SU-DHL-6 (cell line): ENCODE measurements around the gene HEBP1.

ENCODE experiments used
- H2AFZ ChIP-seq: fragments of 200-600 bp; sonication (generic); 2 replicates; pipeline ENCODE4 v1.6.1; 2014; ENCODE audit warnings: low read depth, mild to moderate bottlenecking, moderate library complexity, mixed read lengths, antibody characterized with exemption, low read length; ENCODE audit not compliant: severe bottlenecking
- H3F3A ChIP-seq: fragments of 200-600 bp; shearing (Covaris generic); 2 replicates; pipeline ENCODE4 v1.6.0; 2016; ENCODE audit warnings: antibody characterized with exemption, mild to moderate bottlenecking; ENCODE audit not compliant: insufficient read depth
- H3K27ac ChIP-seq: fragments of 200-600 bp; sonication (generic); 2 replicates; pipeline ENCODE4 v1.5.1; 2016; ENCODE audit warnings: low read depth, mild to moderate bottlenecking, low read length, moderate library complexity, mixed read lengths
- H3K27me3 ChIP-seq: fragments of 200-600 bp; sonication (generic), shearing (Covaris generic); 2 replicates; pipeline ENCODE4 v1.6.0; 2014; ENCODE audit warnings: mild to moderate bottlenecking, low read length
- H3K36me3 ChIP-seq: fragments of 200-600 bp; sonication (generic); 2 replicates; pipeline ENCODE4 v1.6.1; 2014; ENCODE audit warnings: mild to moderate bottlenecking, low read length, mixed read lengths
- H3K4me2 ChIP-seq: fragments of 300-600, 200-600 bp; shearing (Covaris generic), sonication (generic); 2 replicates; pipeline ENCODE4 v1.6.0; 2014; ENCODE audit warnings: low read length, low read depth, mild to moderate bottlenecking; ENCODE audit not compliant: poor library complexity, severe bottlenecking
- H3K4me3 ChIP-seq: fragments of 200-600 bp; sonication (generic); 2 replicates; pipeline ENCODE4 v1.5.1; 2014; ENCODE audit warnings: antibody characterized with exemption, low read length, mild to moderate bottlenecking, mixed read lengths; ENCODE audit not compliant: insufficient read depth, poor library complexity, severe bottlenecking
- H3K79me2 ChIP-seq: fragments of 200-600 bp; sonication (generic); 2 replicates; pipeline ENCODE4 v1.6.1; 2014; ENCODE audit warnings: mild to moderate bottlenecking, low read length, moderate library complexity; ENCODE audit not compliant: insufficient read depth
- H3K9ac ChIP-seq: fragments of 200-600 bp; sonication (generic); 2 replicates; pipeline ENCODE4 v1.7.0; 2014; ENCODE audit warnings: mild to moderate bottlenecking, low read length
- H3K9me2 ChIP-seq: fragments of 200-600 bp; sonication (generic); replicated peaks from 2 replicates; pipeline ENCODE4 v1.6.1; 2014; ENCODE audit warnings: low read length; ENCODE audit not compliant: insufficient read depth
- H3K9me3 ChIP-seq: fragments of 200-600 bp; sonication (generic); 2 replicates; pipeline ENCODE4 v1.6.1; 2014; ENCODE audit warnings: low read length, mixed read lengths; ENCODE audit not compliant: insufficient read depth
- H4K20me1 ChIP-seq: fragments of 200-600 bp; sonication (generic); 2 replicates; pipeline ENCODE4 v1.6.1; 2014; ENCODE audit warnings: low read depth, mild to moderate bottlenecking, antibody characterized with exemption, low read length, moderate library complexity, mixed read lengths
- CTCF ChIP-seq: fragments of 200-600 bp; sonication (generic); IDR thresholded peaks from one replicate; pipeline ENCODE4 v1.5.1; 2017; ENCODE audit warnings: antibody characterized with exemption, mild to moderate bottlenecking, low read length, moderate library complexity; ENCODE audit not compliant: insufficient read depth, poor library complexity, severe bottlenecking
- EZH2phosphoT487 ChIP-seq: fragments of 200-600 bp; sonication (generic), shearing (Covaris generic); conservative IDR thresholded peaks from 2 replicates; pipeline ENCODE4 v1.6.1; 2018; ENCODE audit warnings: mild to moderate bottlenecking, antibody characterized with exemption, low read length, moderate library complexity, mixed read lengths

HEBP1 gene

GRCh38 chr12:12952036-12952435 lies 48.0 kb downstream of the HEBP1 start, which contains the start of gene GPRC5D:
Gene GPRC5D (minus strand): TSS chr12:12952170. CDS start chr12:12950384, 1,786 bp downstream.
- Histone ChIP-seq H3K9ac (no peak within 1 kb of the TSS), H3K79me2 (no peaks in the 10 kb centered on the region), H3K27me3 (no peaks in the 10 kb centered on the region), H2AFZ (no peak within 1 kb of the TSS), H3K36me3 (no peaks in the 10 kb centered on the region), H3K4me3 (no peak within 1 kb of the TSS), H3K9me2 (no peaks in the 10 kb centered on the region), H3F3A (no peaks in the 10 kb centered on the region), H4K20me1 (no peaks in the 10 kb centered on the region), H3K4me2 (no peak within 1 kb of the TSS), H3K9me3 (no peaks in the 10 kb centered on the region), H3K27ac (no peak within 1 kb of the TSS)
- TF ChIP-seq CTCF (no peak), EZH2phosphoT487 (no peak)

- H3K27ac ChIP-seq, result no peak overlapping the region
- H3K4me3 ChIP-seq, result no peak overlapping the region
- H2AFZ ChIP-seq, result no peak overlapping the region
- no peaks in the 10 kb centered on the region for H4K20me1 ChIP-seq
- H3K79me2 ChIP-seq, result no peaks in the 10 kb centered on the region
- no peaks in the 10 kb centered on the region for H3K9me2 ChIP-seq
- no peak overlapping the region for H3K9ac ChIP-seq
- TF ChIP-seq EZH2phosphoT487, result no peak
- H3K27me3 ChIP-seq, result no peaks in the 10 kb centered on the region
- H3K9me3 ChIP-seq, result no peaks in the 10 kb centered on the region
- no peaks in the 10 kb centered on the region for H3F3A ChIP-seq
- no peak overlapping the region for H3K4me2 ChIP-seq
- no peaks in the 10 kb centered on the region for H3K36me3 ChIP-seq
Measured at GRCh38 chr12:12951504-12951903, 48.6 kb downstream of the HEBP1 start.

GRCh38 chr12:12947902-12948301 lies 52.2 kb downstream of the HEBP1 start:
- Histone ChIP-seq H3K9me3 (no peaks in the 10 kb centered on the region), H3K9ac (no peak overlapping the region), H3K4me3 (no peak overlapping the region), H4K20me1 (no peaks in the 10 kb centered on the region), H3K36me3 (no peaks in the 10 kb centered on the region), H3K79me2 (no peaks in the 10 kb centered on the region), H3K9me2 (no peaks in the 10 kb centered on the region), H3K27me3 (no peaks in the 10 kb centered on the region), H3F3A (no peaks in the 10 kb centered on the region), H3K4me2 (no peak overlapping the region), H2AFZ (no peak overlapping the region), H3K27ac (no peak overlapping the region)
- no peak for TF ChIP-seq CTCF
- no peak for TF ChIP-seq EZH2phosphoT487

- no peak overlapping the region for H2AFZ ChIP-seq
- no peaks in the 10 kb centered on the region for H3K9me2 ChIP-seq
- H3K9me3 ChIP-seq, result no peaks in the 10 kb centered on the region
- H4K20me1 ChIP-seq, result no peaks in the 10 kb centered on the region
- no peak overlapping the region for H3K4me2 ChIP-seq
- H3K27ac ChIP-seq, result no peak overlapping the region
- no peaks in the 10 kb centered on the region for H3K36me3 ChIP-seq
- no peak for TF ChIP-seq CTCF
- no peak for TF ChIP-seq EZH2phosphoT487
- H3F3A ChIP-seq, result no peaks in the 10 kb centered on the region
- no peaks in the 10 kb centered on the region for H3K27me3 ChIP-seq
- no peaks in the 10 kb centered on the region for H3K79me2 ChIP-seq
- no peak overlapping the region for H3K9ac ChIP-seq
- H3K4me3 ChIP-seq, result no peak overlapping the region
Measured at GRCh38 chr12:12946686-12947355, 53.2 kb downstream of the HEBP1 start.
